Measurements from ENCODE around the gene DCUN1D2.
"Not testable (repeated sequence)": the region's sequence is repeated elsewhere in the genome, so short reads cannot be mapped to it uniquely, and the experiment has no call there.

Gene DCUN1D2

GRCh38 chr13:113489549-113490495, 689 bp downstream of the DCUN1D2 start:
- no peak for DNase-seq

GRCh38 chr13:113489171-113489548, 1.4 kb downstream of the DCUN1D2 start:
- DNase-seq = no peak

- DNase-seq = no peak
Measured at GRCh38 chr13:113488283-113488682, 2.2 kb downstream of the DCUN1D2 start.

GRCh38 chr13:113486698-113487097, 3.8 kb downstream of the DCUN1D2 start:
- no peak for DNase-seq

- DNase-seq = no peak
Measured at GRCh38 chr13:113485545-113485944, 5.0 kb downstream of the DCUN1D2 start.

GRCh38 chr13:113483504-113484293, 6.8 kb downstream of the DCUN1D2 start:
- DNase-seq = no peak

- DNase-seq = no peak
Measured at GRCh38 chr13:113483081-113483480, 7.4 kb downstream of the DCUN1D2 start.

GRCh38 chr13:113479179-113479578, 11.3 kb downstream of the DCUN1D2 start:
- no peak for DNase-seq

GRCh38 chr13:113477724-113478123, 12.8 kb downstream of the DCUN1D2 start:
- no peak for DNase-seq

GRCh38 chr13:113476811-113477210, 13.7 kb downstream of the DCUN1D2 start:
- DNase-seq = no peak

GRCh38 chr13:113475911-113476310, 14.6 kb downstream of the DCUN1D2 start:
- DNase-seq = no peak

GRCh38 chr13:113475280-113475679, 15.2 kb downstream of the DCUN1D2 start:
- no peak for DNase-seq

- no peak for DNase-seq
Measured at GRCh38 chr13:113474179-113474578, 16.3 kb downstream of the DCUN1D2 start.

- DNase-seq = no peak
Measured at GRCh38 chr13:113472355-113473025, 18.0 kb downstream of the DCUN1D2 start.

- no peak for DNase-seq
Measured at GRCh38 chr13:113471844-113472243, 18.7 kb downstream of the DCUN1D2 start.

GRCh38 chr13:113470635-113471163, 19.8 kb downstream of the DCUN1D2 start:
- DNase-seq = not testable (repeated sequence)

GRCh38 chr13:113470073-113470472, 20.4 kb downstream of the DCUN1D2 start:
- DNase-seq = no peak

GRCh38 chr13:113469582-113469981, 20.9 kb downstream of the DCUN1D2 start:
- no peak for DNase-seq

GRCh38 chr13:113468472-113469201, 21.9 kb downstream of the DCUN1D2 start:
- DNase-seq = no peak

GRCh38 chr13:113468029-113468428, 22.5 kb downstream of the DCUN1D2 start:
- DNase-seq = no peak

GRCh38 chr13:113466383-113466782, 24.1 kb downstream of the DCUN1D2 start:
- DNase-seq = no peak

GRCh38 chr13:113465300-113465699, 25.2 kb downstream of the DCUN1D2 start:
- DNase-seq = no peak
